GM18907 (cell line): ENCODE measurements around the gene MST1R.
"Not testable (repeated sequence)": the region's sequence is repeated elsewhere in the genome, so short reads cannot be mapped to it uniquely, and the experiment has no call there.

Source experiments
- ATAC-seq: cut with Tn5 transposase; IDR thresholded peaks from one replicate; pipeline ENCODE4 v1.9.1; 2021; ENCODE audit warnings: mild to moderate bottlenecking, moderate library complexity; ENCODE audit not compliant: unreplicated experiment

The MST1R gene

GRCh38 chr3:49912881-49913281 is 9.2 kb upstream of the MST1R start:
- no peak for ATAC-seq

- no peak for ATAC-seq
Measured at GRCh38 chr3:49911611-49912010, 7.9 kb upstream of the MST1R start.

- no peak for ATAC-seq
Measured at GRCh38 chr3:49911124-49911420, 7.4 kb upstream of the MST1R start.

- no peak for ATAC-seq
Measured at GRCh38 chr3:49910409-49911123, 6.9 kb upstream of the MST1R start.

- ATAC-seq = no peak
Measured at GRCh38 chr3:49908373-49909199, 4.9 kb upstream of the MST1R start.

- ATAC-seq = no peak
Measured at GRCh38 chr3:49906073-49906743, 2.5 kb upstream of the MST1R start.

- ATAC-seq = not testable (repeated sequence)
Measured at GRCh38 chr3:49904448-49904847, 775 bp upstream of the MST1R start.

- ATAC-seq = no peak
Measured at GRCh38 chr3:49902511-49903345, 945 bp downstream of the MST1R start.

- ATAC-seq = no peak
Measured at GRCh38 chr3:49901366-49902339, 2.0 kb downstream of the MST1R start.

GRCh38 chr3:49900491-49901153 is 3.1 kb downstream of the MST1R start:
- no peak for ATAC-seq

GRCh38 chr3:49899815-49900214 is 3.9 kb downstream of the MST1R start:
- ATAC-seq = no peak

GRCh38 chr3:49898991-49899390 is 4.7 kb downstream of the MST1R start:
- no peak for ATAC-seq

- ATAC-seq = no peak
Measured at GRCh38 chr3:49896345-49896744, 7.3 kb downstream of the MST1R start.

- ATAC-seq = no peak
Measured at GRCh38 chr3:49895791-49896190, 7.9 kb downstream of the MST1R start.

- ATAC-seq = no peak
Measured at GRCh38 chr3:49889296-49889695, 14.4 kb downstream of the MST1R start.

- no peak for ATAC-seq
Measured at GRCh38 chr3:49886922-49887265, 16.8 kb downstream of the MST1R start.

GRCh38 chr3:49883998-49884397 is 19.7 kb downstream of the MST1R start:
- ATAC-seq = no peak

GRCh38 chr3:49882166-49882565 is 21.5 kb downstream of the MST1R start:
- no peak for ATAC-seq

- no peak for ATAC-seq
Measured at GRCh38 chr3:49880581-49881315, 22.9 kb downstream of the MST1R start.
